GM21528 (cell line): ENCODE data around the gene PRRC1.
"Not testable (repeated sequence)": the region's sequence is repeated elsewhere in the genome, so short reads cannot be mapped to it uniquely, and the experiment has no call there.

Source experiments
- ATAC-seq: cut with Tn5 transposase; IDR thresholded peaks from one replicate; pipeline ENCODE4 v1.9.1; 2021; ENCODE audit warnings: mild to moderate bottlenecking, moderate library complexity; ENCODE audit not compliant: unreplicated experiment, low FRiP score

Gene PRRC1

DNA sequence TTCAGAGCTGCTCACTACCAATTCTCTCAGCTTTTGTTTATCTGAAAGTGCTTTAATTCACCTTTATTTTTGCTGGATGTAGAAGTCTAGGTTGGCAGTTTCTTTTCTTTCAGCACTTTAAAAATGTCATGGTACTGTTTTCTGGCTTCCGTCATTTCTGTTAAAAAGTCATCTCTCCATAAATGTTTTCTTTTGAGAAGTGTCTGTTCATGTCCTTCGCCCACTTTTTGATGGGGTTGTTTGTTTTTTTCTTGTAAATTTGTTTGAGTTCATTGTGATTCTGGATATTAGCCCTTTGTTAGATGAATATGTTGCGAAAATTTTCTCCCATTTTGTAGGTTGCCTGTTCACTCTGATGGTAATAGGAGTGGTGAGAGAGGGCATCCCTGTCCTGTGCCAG, 23.1 kb downstream of the PRRC1 start:
- ATAC-seq: not testable (repeated sequence)

DNA sequence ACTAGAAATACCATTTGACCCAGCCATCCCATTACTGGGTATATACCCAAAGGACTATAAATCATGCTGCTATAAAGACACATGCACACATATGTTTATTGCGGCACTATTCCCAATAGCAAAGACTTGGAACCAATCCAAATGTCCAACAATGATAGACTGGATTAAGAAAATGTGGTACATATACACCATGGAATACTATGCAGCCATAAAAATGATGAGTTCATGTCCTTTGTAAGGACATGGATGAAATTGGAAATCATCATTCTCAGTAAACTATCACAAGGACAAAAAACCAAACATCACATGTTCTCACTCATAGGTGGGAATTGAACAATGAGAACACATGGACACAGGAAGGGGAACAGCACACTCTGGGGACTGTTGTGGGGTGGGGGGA, 27.8 kb downstream of the PRRC1 start:
- ATAC-seq: not testable (repeated sequence)

DNA sequence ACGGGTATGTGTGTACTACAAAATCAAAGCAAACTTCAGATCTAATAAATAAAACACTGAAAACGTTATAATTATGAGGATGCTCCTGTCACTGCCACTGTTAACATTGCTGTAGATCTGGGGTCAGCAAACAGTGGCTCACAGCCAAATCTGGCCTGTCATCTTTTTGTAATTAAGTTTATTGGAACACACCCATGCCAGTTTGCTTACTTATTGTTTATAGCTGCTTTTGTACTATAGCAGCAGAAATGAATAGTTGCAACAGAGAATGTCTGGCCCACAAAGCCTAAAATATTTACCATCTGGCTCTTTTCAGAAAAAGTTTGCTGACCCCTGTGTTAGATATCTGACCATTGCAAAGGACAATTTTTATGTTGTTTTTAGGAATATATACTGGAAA, 32.1 kb downstream of the PRRC1 start:
- no peak for ATAC-seq

DNA sequence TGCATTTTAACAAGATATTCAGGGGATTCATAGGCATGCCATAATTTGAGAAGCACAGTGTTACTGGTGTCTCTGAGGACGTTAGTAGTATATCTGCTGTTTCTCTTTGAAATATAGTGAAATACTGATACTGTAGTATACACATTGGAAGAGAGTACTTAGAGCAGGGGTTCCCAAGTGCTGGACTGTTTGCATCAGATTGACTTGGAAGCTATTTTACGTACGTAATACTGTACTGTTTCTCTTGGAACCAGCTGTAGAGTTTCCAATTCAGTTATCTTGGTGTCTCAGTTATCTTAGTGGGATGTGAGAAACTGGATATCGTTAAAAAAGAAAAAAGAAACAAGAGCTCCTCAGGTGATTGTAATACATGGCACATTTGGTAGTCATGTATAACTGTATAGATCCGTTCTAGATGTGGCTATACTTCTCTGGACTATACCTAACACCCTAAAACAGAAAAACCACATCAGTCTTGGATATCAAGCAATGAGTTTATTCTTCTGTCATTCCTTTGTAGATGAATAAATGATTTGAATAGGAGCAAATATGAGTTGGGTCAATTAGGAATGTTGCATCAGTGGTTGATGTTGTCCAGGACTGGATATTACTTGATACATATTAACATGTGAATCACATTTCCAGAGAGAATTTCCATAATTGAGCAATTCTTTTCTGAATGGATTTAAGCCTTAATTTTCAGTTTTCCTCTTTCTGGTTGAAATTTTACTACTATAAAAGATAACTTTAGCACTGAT, 33.4 kb downstream of the PRRC1 start:
- no peak for ATAC-seq

DNA sequence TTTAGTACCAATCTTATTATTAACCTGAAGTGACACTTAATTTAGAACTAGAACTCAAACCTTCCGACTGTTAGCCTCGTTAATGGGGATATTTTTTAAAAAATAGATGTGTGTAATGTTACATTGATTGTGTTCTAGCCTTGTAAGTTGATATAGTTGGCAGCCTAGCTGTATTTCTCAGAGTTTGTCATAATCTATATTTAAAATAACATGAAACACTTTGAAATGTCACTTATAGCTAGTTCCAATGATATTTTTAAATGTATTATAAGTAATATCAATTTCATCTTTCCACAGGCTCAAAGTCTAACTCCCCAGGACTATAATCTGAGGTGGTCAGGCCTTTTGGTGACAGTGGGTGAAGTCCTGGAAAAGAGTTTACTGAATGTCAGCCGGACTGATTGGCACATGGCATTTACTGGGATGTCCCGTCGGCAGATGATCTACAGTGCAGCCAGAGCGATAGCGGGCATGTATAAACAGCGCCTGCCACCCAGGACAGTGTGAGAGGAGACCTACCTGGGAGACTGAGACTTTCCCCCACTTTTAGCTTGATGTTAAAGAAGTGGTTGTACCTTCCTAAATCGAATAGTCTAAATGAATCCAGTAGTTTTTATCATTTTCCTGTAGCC, 34.1 kb downstream of the PRRC1 start:
- no peak for ATAC-seq

DNA sequence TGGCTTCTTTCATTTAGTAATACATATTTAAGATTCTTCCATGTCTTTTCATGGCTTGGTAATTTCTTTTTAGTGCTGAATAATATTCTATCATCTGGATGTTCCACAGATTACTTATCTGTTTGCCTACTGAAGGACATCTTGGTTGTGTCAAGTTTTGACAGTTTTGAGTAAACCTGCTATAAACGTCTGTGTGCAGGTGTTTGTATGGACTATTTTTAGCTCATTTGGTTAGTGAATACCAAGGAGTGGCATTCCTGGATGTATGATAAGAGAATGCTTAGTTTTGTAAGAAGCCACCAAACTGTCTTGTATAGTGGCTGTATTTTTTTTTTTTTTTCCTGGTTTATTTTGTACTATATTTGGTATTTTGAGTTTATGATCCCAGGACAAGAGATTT, 38.4 kb downstream of the PRRC1 start:
- ATAC-seq: no peak

DNA sequence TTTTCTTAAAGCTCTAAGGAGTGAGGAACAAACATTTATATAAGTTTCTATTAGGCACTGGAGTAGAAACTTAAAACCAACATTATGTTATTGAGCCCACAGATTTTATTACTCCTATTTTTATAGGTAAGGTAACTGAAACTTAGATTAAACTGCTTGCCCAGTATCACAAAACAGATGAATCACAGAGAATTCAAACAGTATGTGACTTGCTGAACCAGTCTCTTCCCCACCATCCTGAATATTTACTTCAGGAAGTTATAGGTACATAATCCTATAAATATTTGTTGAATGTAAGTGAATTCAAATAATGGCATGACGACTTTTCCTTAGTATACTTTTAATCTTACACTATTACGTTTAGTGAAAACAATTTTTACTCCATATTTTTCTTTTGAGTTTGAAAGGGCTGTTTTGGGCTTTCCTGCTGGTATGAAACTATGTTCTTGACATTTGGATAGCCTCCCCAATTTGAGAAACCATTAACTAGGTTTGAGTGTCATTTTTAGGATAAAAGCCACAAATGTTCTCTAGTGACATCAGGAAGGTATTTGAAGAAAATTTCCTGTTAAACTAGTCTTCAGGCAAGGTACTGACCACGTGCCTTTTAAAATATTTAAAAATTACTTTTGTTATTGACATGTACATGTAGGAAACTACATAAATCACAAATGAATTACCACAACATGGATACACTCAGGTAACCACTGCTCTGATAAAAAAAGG, 39.3 kb downstream of the PRRC1 start:
- no peak for ATAC-seq

DNA sequence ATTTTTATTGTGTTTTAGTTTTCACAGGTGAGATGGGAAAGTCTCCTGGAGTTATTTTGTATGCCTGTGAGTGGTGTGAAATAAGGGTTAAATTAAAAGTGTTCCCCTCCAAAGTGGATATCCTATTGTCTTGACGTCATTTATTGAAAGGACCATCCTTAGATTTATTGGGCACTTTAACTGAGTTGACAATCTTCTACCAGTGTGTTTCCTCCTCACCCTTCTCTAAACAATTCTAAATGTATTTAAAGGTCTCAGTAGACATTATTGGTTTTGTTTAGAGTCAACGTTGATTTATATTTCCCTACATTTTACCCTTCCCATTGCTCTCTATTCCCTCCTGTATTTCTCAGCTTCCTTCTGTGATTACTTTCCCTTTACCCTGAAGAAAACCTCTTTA, 40.8 kb downstream of the PRRC1 start:
- ATAC-seq: no peak

DNA sequence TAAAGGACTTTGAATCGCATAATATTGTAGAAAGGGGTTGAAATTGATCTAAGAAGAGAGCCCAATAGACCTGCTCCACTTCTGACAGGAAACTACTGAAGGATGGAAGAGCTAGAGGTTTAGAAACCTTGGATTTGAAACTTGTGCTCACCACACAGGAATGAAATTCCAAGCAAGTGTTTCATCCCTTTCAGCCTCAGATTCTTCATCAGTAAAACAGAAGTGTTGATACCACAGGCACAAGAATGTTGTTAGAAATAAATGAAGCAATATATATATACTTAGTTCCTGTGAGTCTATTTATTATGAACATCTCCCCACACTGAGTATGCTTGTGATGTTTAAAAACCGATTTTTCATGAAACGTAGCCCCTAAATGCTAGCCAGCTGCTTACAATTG, 43.8 kb downstream of the PRRC1 start:
- ATAC-seq: no peak

DNA sequence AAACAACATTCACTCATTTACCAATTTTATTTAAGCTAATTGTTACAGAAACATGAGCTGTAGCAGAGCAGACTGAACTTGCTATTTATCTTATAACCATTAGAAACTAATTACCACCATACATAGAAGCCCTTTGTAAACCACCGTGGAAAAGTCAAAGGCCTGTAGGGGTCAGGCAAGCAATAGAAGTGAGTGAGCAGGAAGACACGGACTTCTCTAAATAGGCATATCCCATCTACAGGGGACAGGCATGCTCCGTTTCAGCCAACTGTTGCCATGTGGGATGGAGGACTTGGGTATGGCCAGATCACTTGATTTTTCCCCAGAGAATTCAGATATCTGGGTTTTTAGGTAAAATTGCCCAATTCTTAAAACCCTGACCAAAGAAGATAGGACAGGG, 44.8 kb downstream of the PRRC1 start:
- no peak for ATAC-seq

DNA sequence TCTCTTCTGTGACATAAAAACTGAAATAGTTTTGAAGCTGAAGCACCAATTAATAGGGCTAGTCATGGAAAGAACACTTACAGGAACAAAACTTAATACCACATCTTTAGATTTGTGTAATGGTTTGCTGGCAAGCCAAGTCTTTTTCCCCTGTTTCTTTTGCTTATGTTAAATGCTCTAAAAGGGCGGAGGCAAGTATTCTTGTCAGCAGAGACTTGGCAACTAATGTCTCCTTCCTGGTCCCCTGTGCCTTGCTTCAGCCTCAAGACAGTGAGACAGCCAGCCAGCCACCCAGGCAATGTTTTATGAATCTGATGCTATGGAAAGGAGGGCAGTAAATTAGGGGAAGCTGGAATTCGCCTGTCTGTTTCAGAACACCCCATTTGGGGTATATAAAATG, 45.7 kb downstream of the PRRC1 start:
- no peak for ATAC-seq

DNA sequence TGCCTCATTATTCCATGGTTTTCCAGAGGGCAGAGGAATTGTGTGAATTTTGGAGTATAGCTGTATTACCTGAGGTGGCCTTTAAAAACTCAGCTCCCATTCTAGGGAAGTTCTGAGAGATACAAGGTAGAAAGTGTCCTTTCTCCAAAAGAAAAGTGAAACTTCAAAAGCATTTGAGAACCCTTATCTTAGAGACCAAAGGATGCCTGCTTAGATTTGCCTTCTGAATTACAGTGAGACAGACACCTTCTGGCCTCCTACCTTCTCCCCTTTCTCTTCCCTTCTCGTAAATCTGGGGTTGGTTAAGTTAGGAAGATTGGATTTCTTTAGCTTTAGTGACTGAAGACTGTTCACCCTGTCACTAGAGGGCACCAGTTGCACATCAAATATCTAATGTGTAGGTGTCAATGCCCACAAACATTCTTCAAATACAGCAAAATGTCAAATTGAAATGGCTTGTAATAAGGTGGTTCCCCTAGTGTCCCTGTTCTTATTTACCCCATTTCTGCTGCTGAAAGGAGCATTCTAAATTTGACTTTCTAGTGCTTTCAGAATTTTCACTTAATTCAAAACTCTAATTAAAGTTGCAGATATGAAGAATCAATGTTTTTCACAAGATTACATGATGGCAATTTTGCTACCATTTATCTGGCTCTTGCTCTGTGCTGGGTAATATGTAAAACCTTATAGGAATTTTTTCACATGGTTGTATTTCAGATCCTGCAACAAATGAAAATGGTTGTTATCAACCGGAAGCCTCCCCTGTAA, 46.7 kb downstream of the PRRC1 start:
- ATAC-seq: peak; percentile 48

DNA sequence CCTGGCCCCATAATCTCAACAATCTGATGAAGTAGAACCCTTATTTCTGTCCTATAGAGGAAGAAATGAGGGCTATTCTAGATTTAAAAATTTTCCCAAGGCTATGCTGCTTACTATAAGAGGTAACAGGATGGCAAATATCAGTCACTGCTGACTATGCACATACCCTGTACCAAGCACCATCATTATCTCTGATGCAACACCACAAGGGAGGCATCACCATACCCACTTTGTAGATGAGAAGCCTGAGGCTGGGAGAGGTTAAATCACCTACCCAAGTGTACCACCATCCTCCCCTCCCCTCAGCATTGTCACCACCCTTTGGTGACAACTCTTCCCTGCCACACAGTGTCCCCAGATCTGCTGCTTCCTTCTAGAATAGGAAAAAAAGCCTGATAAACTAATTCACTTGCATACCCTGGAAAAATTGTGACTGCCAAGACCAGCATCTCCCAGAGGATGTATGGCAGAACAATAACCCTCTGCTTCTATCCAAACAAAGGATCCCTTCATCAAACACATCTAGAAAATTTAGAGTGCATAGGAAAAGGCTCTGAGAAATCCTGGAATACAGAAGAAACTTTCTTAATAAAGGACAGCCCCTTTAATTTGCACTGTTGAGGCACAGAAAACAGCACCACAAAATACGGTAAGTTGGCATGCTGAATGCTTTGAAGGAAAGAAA, 48.3 kb downstream of the PRRC1 start:
- ATAC-seq: no peak

DNA sequence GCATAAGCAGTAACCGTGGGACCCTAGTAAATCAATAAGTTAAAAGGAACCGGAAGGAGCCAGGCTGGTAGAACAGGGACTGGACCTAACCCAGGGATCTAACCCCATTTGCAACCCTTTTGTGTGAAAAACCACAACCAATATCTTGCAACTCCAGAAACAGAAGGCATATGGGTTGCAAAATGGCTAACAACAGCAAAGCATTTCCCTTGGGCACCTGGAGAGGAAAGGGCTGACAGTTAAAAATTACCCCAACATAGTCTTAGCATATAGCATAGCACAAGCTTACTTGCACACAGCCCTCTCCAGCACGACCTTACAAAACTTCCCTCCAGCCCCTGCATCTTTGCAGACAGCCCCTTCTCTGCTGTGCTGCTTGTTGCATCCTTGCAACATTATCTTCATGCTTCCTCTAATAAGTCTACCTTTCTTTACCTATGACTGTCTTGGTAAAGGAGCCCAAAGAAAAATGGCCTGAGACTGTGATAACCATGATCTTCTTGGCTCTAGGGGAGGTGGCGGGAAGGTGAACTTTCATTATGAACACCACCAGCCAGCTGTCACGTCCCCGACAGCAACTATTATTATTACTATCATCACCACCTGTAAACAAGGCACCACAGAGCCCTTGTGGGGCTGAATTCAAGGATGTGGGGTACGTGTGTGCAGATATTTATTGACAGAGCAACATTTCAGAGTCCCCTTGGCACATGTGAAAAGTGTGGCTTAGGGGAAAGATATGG, 49.8 kb downstream of the PRRC1 start:
- peak; percentile 81 for ATAC-seq

DNA sequence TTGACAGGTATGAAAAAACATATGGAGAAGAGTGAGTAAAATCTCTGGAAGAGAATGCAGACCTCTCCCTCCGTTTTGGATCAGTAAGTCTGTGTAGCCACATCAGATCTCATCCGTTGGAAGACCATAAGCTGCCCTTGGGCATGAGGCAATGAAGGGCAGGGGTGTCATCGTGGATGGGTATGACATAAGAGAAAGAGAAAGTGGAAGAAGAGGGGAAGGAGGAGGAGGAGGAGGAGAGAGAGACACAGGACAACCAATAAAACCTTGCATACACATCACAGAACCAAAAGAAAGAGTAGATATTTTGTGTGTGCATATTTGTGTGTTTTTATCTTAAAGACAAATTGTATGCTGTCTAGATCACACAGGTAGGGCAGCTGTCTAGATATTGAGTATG, 50.7 kb downstream of the PRRC1 start:
- ATAC-seq: no peak

DNA sequence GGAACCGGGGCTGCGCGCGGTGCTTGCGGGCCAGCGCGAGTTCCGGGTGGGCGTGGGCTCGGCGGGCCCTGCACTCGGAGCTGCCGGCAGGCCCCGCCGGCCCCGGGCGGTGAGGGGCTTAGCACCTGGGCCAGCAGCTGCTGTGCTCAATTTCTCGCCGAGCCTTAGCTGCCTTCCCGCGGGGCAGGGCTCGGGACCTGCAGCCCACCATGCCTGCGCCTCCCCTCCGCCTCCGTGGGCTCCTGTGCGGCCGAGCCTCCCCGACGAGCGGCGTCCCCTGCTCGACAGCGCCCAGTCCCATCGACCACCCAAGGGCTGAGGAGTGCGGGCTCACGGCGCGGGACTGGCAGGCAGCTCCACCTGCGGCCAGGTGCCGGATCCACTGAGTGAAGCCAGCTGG, 52.0 kb downstream of the PRRC1 start:
- ATAC-seq: not testable (repeated sequence)

DNA sequence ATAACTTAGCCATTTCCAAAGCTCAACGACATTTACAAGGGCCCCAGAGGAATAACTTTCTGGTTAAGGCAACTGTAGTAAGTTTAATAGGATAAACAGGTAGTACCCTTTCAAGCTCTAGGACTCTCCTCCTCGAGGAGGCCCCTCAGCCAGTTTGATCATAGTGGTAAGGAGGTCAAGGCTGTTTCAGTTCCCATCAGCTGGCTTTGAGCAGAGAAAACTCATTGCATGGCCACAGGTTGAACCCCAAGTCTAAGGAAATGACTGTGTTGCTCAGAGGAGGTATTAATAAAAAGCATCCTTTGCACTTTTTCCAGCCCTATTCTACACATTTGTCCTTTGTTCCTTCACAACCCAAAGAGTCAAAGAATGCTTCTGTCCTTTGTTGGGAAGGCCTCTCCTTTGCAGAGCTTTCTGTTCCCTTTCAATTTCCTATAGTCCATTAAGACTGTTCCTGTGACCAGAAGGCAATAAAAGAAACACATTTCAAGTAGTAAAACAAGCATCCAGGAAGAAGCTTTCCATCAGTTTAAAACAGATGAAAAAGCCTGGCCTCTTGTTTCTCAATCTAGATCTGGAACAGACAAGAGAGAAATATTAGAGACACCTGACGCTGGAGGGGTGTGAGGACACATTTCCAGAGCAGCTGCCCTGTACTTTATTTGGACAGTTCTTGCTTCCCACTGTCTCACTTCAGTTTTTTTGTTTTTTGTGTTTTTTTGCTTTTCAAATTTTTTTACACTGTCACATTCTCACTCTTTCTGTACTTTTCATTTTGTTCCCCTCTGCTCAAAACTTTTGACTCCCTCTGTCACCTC, 54.1 kb downstream of the PRRC1 start:
- ATAC-seq: peak; percentile 51

DNA sequence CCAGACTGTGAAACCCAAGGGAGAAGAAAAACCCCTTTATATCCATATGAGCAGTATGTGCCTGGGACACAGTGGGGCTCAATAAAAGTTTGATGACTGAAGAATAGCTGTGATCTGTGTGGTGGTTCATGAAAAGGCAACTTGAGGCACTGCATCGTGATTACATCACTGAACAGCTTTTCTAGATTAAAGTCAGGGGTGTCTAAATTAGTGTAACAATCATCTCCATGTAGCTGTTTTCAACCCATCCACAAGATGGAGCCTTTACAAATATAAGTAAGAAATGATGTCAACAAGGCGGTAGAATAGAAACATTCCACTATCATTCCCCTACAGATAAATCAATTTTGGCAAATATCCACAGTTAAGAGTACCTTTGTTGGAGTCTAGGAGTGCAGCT, 55.5 kb downstream of the PRRC1 start:
- no peak for ATAC-seq
